Measurements from ENCODE around the gene NTF3.

- no peak for TF ChIP-seq CTCF (IDR thresholded peaks at IDR 0.05; ENCODE audit: low read depth, low read length)
- TF ChIP-seq EZH2phosphoT487 (IDR thresholded peaks at IDR 0.05; ENCODE audit: low read depth) = no peak
Observed at GRCh38 chr12:5396541-5396940, 35.4 kb upstream of the NTF3 start.
